Measurements from ENCODE around the gene HNRNPLL.

DNA sequence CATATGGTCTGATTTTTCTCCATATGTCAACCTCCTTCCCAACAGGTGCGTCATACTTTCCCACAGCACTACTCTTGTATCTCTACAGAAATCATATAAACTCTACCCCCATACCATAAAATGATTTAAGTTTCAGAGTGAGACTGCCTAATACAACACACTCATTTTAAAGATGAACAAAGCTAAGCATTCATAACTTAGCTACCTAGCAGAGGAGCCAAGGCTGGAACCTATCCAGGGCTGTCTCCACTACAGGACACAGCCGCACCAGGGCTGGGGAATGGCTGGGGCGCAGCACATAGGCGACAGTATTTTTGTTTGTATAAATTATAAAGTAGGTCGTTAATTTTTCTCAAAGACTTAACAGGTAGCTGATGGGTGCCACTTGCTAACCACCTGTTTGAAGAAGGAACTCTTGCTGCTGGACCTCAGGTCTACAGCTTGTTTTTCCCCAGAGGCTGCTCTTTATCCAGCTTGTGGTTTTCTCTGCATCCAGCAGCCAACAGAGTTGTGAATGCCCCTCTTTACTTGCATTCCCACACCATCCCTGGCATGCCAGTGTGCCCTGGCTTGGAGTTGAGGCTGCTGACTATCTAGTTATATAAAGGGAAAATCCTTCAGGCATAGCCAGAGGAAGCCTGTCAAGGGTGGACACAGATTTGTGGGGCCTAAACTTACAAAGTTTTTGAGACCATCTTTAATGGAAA lies 62.0 kb downstream of the HNRNPLL start:
- TF ChIP-seq, protein P1, sequence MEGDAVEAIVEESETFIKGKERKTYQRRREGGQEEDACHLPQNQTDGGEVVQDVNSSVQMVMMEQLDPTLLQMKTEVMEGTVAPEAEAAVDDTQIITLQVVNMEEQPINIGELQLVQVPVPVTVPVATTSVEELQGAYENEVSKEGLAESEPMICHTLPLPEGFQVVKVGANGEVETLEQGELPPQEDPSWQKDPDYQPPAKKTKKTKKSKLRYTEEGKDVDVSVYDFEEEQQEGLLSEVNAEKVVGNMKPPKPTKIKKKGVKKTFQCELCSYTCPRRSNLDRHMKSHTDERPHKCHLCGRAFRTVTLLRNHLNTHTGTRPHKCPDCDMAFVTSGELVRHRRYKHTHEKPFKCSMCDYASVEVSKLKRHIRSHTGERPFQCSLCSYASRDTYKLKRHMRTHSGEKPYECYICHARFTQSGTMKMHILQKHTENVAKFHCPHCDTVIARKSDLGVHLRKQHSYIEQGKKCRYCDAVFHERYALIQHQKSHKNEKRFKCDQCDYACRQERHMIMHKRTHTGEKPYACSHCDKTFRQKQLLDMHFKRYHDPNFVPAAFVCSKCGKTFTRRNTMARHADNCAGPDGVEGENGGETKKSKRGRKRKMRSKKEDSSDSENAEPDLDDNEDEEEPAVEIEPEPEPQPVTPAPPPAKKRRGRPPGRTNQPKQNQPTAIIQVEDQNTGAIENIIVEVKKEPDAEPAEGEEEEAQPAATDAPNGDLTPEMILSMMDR (conservative IDR thresholded peaks at IDR 0.05 in 1 of 2, IDR thresholded peaks at IDR 0.05 in 1 of 2; ENCODE audit: extremely low read depth in 1 of 2, insufficient read depth in 1 of 2, low read depth in 1 of 2, low read length in 2 of 2), result no peak
- no peak for TF ChIP-seq EZH2 (IDR thresholded peaks at IDR 0.05; ENCODE audit: borderline replicate concordance, low read length)
